Measurements from ENCODE around the gene HS3ST1.

DNA sequence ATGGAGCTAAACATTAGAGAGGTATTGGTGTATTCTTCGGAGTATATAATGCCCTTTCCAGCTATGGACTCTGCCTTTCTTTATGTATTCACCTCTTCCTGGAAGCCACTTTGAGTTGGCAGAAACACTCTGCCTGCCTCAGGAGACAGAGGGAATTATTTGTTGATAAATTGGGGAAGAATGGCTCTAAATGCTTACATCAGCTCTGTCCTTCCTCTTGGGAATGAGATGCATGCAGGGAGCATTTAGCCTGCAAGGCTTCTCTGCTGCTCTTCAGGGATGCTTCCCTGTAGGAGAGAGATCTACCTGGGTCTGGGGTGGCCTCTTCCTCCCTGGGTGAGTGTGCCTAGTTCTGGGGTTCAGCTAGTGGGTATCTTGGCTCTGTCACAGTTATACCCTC is 6.9 kb upstream of the HS3ST1 start:
- TF ChIP-seq, protein P1, sequence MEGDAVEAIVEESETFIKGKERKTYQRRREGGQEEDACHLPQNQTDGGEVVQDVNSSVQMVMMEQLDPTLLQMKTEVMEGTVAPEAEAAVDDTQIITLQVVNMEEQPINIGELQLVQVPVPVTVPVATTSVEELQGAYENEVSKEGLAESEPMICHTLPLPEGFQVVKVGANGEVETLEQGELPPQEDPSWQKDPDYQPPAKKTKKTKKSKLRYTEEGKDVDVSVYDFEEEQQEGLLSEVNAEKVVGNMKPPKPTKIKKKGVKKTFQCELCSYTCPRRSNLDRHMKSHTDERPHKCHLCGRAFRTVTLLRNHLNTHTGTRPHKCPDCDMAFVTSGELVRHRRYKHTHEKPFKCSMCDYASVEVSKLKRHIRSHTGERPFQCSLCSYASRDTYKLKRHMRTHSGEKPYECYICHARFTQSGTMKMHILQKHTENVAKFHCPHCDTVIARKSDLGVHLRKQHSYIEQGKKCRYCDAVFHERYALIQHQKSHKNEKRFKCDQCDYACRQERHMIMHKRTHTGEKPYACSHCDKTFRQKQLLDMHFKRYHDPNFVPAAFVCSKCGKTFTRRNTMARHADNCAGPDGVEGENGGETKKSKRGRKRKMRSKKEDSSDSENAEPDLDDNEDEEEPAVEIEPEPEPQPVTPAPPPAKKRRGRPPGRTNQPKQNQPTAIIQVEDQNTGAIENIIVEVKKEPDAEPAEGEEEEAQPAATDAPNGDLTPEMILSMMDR (conservative IDR thresholded peaks at IDR 0.05) = no peak
- TF ChIP-seq EZH2 (IDR thresholded peaks at IDR 0.05; ENCODE audit: low read depth) = no peak
